K562 (cell line): ENCODE measurements around the gene CMTM1. TPM values are rescaled to one million over a fixed set of nuclear protein-coding genes. Genes with fewer than 3 reads are reported as not detected.

Experiments used
- DDX20 ChIP-seq: fragments of 450-650 bp; IDR thresholded peaks from 2 replicates; pipeline ENCODE4 v1.6.1; 2016; ENCODE audit warnings: missing genetic modification characterization, low read depth, mild to moderate bottlenecking, missing compliant biosample characterization, moderate library complexity
- EP300 ChIP-seq: IDR thresholded peaks from 2 replicates; pipeline ENCODE4 v1.6.1; 2012; ENCODE audit warnings: low read length, improper control_type of control experiment
- FOXM1 ChIP-seq, 2 experiments: fragments of 450-650 bp in 1 of 2; sonication (generic) in 1 of 2; formaldehyde crosslinking in 1 of 2; IDR thresholded peaks; 2 replicates each; pipeline versions ENCODE4 v1.6.1 to v1.9.0; 2017 to 2022; ENCODE audit warnings: low read depth in 2 of 2, mild to moderate bottlenecking in 2 of 2, missing genetic modification reagents in 1 of 2, moderate library complexity in 1 of 2
- HMG20A ChIP-seq: fragments of 450-650 bp; formaldehyde crosslinking; conservative IDR thresholded peaks from 2 replicates; pipeline ENCODE4 v1.4.0; 2020; ENCODE audit warnings: mild to moderate bottlenecking, mixed read lengths
- HNRNPLL ChIP-seq: fragments of 200-400 bp; formaldehyde crosslinking; IDR thresholded peaks from 2 replicates; pipeline ENCODE4 v1.6.1; 2017; ENCODE audit warnings: low read length, low read depth, mild to moderate bottlenecking; ENCODE audit not compliant: poor library complexity, severe bottlenecking
- NR3C1 ChIP-seq: sonication (generic); formaldehyde crosslinking; IDR thresholded peaks from 2 replicates; pipeline ENCODE4 v1.8.1; 2022; ENCODE audit warnings: missing genetic modification reagents
- PURB ChIP-seq: sonication (generic); formaldehyde crosslinking; IDR thresholded peaks from 2 replicates; pipeline ENCODE4 v1.9.0; 2021; ENCODE audit warnings: low read depth, mild to moderate bottlenecking, missing genetic modification reagents
- SIX5 ChIP-seq, 2 experiments: IDR thresholded peaks; 2 replicates each; pipeline ENCODE4 v1.6.1; 2011; ENCODE audit warnings: low read length in 2 of 2, borderline replicate concordance in 1 of 2, low read depth in 1 of 2, mild to moderate bottlenecking in 1 of 2, moderate library complexity in 1 of 2; ENCODE audit not compliant: insufficient read depth in 1 of 2
- STAT5B ChIP-seq: fragments of 250-450 bp; sonication (Bioruptor Pico); IDR thresholded peaks from 2 replicates; pipeline ENCODE4 v1.8.0; 2021; ENCODE audit warnings: mild to moderate bottlenecking, inconsistent platforms
- TFAM ChIP-seq: fragments of 250-450 bp; sonication (Bioruptor Pico); conservative IDR thresholded peaks from 2 replicates; pipeline ENCODE4 v1.5.0; 2021; ENCODE audit warnings: mild to moderate bottlenecking, moderate library complexity
- ZBTB1 ChIP-seq: sonication (generic); formaldehyde crosslinking; IDR thresholded peaks from 2 replicates; pipeline ENCODE4 v1.8.1; 2023; ENCODE audit warnings: missing genetic modification reagents, low read depth, mild to moderate bottlenecking, borderline replicate concordance
- polyA plus RNA-seq, 8 experiments: library from polyadenylated mRNA; depleted of rRNA in 4 of 8; stranded (reverse) in 5 of 8; unstranded in 3 of 8; fragments of >200 nt; fragmentation: Nextera tagmentation in 2 of 8; fragmentation: Illumina TruSeq in 1 of 8; extraction: Ambion mirVana in 2 of 8; extraction: Trizol in 1 of 8; gene quantifications; 2 replicates each; pipeline versions ENCODE4 v1.2.1 to v1.2.3, GENCODE V29; 2011 to 2014; ENCODE audit warnings: inconsistent platforms in 1 of 8, missing spikeins in 1 of 8
- total RNA-seq, 7 experiments: library from RNA; depleted of rRNA in 6 of 7; stranded (reverse); fragments of >200 nt in 6 of 7; fragmentation: Illumina TruSeq in 2 of 7; extraction: Trizol in 2 of 7; gene quantifications; 2 replicates each; pipeline versions ENCODE4 v1.2.1 to v1.2.3, GENCODE V29; 2011 to 2021; ENCODE audit warnings: low replicate concordance in 1 of 7
- TF ChIP-seq, protein P1 (sequence below): fragments of 250-450 bp; sonication (Bioruptor Pico); IDR thresholded peaks from 2 replicates; pipeline ENCODE4 v1.4.0; 2020; ENCODE audit warnings: mild to moderate bottlenecking
- TF ChIP-seq, protein P2 (sequence below): IDR thresholded peaks from 2 replicates; pipeline ENCODE4 v1.6.1; 2011; ENCODE audit not compliant: insufficient read length; ENCODE audit errors: extremely low read depth
- TF ChIP-seq, protein P3 (sequence below): fragments of 450-650 bp; formaldehyde crosslinking; IDR thresholded peaks from 2 replicates; pipeline ENCODE4 v1.4.0; 2020; ENCODE audit warnings: mild to moderate bottlenecking, moderate library complexity
- TF ChIP-seq, protein P4 (sequence below): sonication (generic); formaldehyde crosslinking; IDR thresholded peaks from 2 replicates; pipeline ENCODE4 v1.8.0; 2022; ENCODE audit warnings: mild to moderate bottlenecking, missing genetic modification reagents
- TF ChIP-seq, protein P5 (sequence below): sonication (generic); formaldehyde crosslinking; IDR thresholded peaks from 2 replicates; pipeline ENCODE4 v1.8.0; 2023; ENCODE audit warnings: missing genetic modification reagents, mild to moderate bottlenecking, borderline replicate concordance

The CMTM1 gene
- total and polyA plus RNA-seq, 9 of the 15 experiments (the other 6 are each of a cell fraction or from before 2014, with no cell fraction given) = 0.25 to 2.6 (median 1.1) TPM; not detected in 2

DNA sequence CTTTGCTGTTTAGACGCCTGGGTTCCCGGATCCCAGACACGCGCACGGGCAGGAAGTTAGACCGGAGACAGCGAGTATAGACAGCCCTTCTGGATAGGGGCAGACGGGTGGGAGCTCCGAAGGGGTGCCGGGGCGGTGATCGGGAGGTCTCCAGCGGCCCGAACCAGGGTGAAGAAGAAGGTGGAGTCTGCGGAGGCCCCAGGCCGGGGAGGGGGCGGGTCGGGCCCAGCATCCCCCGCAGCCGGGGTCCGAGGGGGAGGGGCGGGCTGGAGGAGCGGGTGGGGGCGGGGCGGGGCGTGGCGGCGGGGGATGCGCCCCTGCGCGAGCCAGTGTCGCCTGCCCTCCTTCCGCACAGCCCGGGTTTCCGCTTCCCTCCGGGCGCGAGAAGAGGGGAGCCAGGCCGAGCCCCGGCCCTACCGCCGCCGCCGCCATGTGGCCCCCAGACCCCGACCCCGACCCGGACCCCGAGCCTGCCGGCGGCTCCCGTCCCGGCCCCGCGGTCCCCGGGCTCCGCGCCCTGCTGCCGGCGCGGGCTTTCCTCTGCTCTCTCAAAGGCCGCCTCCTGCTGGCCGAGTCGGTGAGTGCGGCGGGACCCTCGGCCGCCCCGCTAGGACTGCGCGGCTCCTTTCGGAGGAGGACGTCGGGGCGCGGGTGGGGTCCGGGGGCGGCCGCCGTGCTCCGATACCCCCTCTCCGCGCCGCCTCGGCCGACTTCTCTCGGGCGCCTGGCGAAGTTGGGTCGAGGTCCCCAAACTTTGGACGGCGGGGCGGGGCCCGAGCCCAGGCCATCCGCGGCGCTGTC, 38.3 kb downstream of the CMTM1 start, which contains the start of gene CMTM3 (continued):
- TF ChIP-seq, protein P1, sequence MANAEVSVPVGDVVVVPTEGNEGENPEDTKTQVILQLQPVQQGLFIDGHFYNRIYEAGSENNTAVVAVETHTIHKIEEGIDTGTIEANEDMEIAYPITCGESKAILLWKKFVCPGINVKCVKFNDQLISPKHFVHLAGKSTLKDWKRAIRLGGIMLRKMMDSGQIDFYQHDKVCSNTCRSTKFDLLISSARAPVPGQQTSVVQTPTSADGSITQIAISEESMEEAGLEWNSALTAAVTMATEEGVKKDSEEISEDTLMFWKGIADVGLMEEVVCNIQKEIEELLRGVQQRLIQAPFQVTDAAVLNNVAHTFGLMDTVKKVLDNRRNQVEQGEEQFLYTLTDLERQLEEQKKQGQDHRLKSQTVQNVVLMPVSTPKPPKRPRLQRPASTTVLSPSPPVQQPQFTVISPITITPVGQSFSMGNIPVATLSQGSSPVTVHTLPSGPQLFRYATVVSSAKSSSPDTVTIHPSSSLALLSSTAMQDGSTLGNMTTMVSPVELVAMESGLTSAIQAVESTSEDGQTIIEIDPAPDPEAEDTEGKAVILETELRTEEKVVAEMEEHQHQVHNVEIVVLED (CRISPR knock-in tag) = 0 out of 2 replicates have a peak, but pooled peaks have one; percentile 28
- no peak for TF ChIP-seq STAT5B (CRISPR knock-in tag)
- TF ChIP-seq NR3C1 (CRISPR knock-in tag) = no peak
- TF ChIP-seq, protein P2, sequence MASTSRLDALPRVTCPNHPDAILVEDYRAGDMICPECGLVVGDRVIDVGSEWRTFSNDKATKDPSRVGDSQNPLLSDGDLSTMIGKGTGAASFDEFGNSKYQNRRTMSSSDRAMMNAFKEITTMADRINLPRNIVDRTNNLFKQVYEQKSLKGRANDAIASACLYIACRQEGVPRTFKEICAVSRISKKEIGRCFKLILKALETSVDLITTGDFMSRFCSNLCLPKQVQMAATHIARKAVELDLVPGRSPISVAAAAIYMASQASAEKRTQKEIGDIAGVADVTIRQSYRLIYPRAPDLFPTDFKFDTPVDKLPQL = no peak
- TF ChIP-seq HNRNPLL = no peak
- no peak for TF ChIP-seq HMG20A (CRISPR knock-in tag)
- no peak for TF ChIP-seq EP300
- no peak for TF ChIP-seq PURB (CRISPR knock-in tag)
- TF ChIP-seq, protein P3, sequence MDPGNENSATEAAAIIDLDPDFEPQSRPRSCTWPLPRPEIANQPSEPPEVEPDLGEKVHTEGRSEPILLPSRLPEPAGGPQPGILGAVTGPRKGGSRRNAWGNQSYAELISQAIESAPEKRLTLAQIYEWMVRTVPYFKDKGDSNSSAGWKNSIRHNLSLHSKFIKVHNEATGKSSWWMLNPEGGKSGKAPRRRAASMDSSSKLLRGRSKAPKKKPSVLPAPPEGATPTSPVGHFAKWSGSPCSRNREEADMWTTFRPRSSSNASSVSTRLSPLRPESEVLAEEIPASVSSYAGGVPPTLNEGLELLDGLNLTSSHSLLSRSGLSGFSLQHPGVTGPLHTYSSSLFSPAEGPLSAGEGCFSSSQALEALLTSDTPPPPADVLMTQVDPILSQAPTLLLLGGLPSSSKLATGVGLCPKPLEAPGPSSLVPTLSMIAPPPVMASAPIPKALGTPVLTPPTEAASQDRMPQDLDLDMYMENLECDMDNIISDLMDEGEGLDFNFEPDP (CRISPR knock-in tag) = no peak
- TF ChIP-seq TFAM = no peak
- TF ChIP-seq, protein P4, sequence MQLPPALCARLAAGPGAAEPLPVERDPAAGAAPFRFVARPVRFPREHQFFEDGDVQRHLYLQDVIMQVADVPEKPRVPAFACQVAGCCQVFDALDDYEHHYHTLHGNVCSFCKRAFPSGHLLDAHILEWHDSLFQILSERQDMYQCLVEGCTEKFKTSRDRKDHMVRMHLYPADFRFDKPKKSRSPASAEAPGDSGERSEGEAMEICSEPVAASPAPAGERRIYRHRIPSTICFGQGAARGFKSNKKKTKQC (CRISPR knock-in tag) = no peak
- no peak for TF ChIP-seq SIX5 (IDR thresholded peaks at IDR 0.05; ENCODE audit: borderline replicate concordance in 1 of 2, insufficient read depth in 1 of 2, low read depth in 1 of 2, low read length in 2 of 2)
- TF ChIP-seq FOXM1 (IDR thresholded peaks at IDR 0.05; ENCODE audit: low read depth) = no peak
- TF ChIP-seq FOXM1 (CRISPR knock-in tag; IDR thresholded peaks at IDR 0.05; ENCODE audit: low read depth) = no peak
- TF ChIP-seq, protein P5, sequence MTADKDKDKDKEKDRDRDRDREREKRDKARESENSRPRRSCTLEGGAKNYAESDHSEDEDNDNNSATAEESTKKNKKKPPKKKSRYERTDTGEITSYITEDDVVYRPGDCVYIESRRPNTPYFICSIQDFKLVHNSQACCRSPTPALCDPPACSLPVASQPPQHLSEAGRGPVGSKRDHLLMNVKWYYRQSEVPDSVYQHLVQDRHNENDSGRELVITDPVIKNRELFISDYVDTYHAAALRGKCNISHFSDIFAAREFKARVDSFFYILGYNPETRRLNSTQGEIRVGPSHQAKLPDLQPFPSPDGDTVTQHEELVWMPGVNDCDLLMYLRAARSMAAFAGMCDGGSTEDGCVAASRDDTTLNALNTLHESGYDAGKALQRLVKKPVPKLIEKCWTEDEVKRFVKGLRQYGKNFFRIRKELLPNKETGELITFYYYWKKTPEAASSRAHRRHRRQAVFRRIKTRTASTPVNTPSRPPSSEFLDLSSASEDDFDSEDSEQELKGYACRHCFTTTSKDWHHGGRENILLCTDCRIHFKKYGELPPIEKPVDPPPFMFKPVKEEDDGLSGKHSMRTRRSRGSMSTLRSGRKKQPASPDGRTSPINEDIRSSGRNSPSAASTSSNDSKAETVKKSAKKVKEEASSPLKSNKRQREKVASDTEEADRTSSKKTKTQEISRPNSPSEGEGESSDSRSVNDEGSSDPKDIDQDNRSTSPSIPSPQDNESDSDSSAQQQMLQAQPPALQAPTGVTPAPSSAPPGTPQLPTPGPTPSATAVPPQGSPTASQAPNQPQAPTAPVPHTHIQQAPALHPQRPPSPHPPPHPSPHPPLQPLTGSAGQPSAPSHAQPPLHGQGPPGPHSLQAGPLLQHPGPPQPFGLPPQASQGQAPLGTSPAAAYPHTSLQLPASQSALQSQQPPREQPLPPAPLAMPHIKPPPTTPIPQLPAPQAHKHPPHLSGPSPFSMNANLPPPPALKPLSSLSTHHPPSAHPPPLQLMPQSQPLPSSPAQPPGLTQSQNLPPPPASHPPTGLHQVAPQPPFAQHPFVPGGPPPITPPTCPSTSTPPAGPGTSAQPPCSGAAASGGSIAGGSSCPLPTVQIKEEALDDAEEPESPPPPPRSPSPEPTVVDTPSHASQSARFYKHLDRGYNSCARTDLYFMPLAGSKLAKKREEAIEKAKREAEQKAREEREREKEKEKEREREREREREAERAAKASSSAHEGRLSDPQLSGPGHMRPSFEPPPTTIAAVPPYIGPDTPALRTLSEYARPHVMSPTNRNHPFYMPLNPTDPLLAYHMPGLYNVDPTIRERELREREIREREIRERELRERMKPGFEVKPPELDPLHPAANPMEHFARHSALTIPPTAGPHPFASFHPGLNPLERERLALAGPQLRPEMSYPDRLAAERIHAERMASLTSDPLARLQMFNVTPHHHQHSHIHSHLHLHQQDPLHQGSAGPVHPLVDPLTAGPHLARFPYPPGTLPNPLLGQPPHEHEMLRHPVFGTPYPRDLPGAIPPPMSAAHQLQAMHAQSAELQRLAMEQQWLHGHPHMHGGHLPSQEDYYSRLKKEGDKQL (CRISPR knock-in tag) = no peak
- TF ChIP-seq ZBTB1 (CRISPR knock-in tag) = no peak
- TF ChIP-seq DDX20 = no peak
